Measurements from ENCODE around the gene GAL3ST2. TPM values are rescaled to one million over a fixed set of nuclear protein-coding genes. Genes with fewer than 3 reads are reported as not detected.
"Not testable (repeated sequence)": the region's sequence is repeated elsewhere in the genome, so short reads cannot be mapped to it uniquely, and the experiment has no call there.

GAL3ST2 gene
- polyA plus RNA-seq, 1 experiment: not detected

- Histone ChIP-seq H3K27me3 (ENCODE audit: control insufficient read depth, insufficient read depth, low read length) (peaks cover 11% of the 10 kb centered on the region), H3K4me3 (ENCODE audit: low read depth, low read length) (no peak overlapping the region), H3K36me3 (ENCODE audit: control insufficient read depth, insufficient read depth, low read length) (no peaks in the 10 kb centered on the region)
- no peak for TF ChIP-seq CTCF (IDR thresholded peaks at IDR 0.05; ENCODE audit: insufficient read depth, low read depth, low read length)
- ChIA-PET CTCF (no interaction called here), POLR2A (no interaction called here)
- no peak for DNase-seq (ENCODE audit: low read depth)
Measured at GRCh38 chr2:241802421-241803318, 26.0 kb downstream of the GAL3ST2 start.

GRCh38 chr2:241803387-241804325 lies 27.0 kb downstream of the GAL3ST2 start:
- no peak for TF ChIP-seq CTCF (IDR thresholded peaks at IDR 0.05; ENCODE audit: insufficient read depth, low read depth, low read length)
- CTCF ChIA-PET: interaction anchor here (1.2 kb wide), 1 partner anchor 18 kb away, joined by 3 read pairs; no protein-coding TSS in a partner anchor
- Histone ChIP-seq H3K4me3 (ENCODE audit: low read depth, low read length) (peak overlapping the region; percentile 33), H3K36me3 (ENCODE audit: control insufficient read depth, insufficient read depth, low read length) (no peaks in the 10 kb centered on the region), H3K27me3 (ENCODE audit: control insufficient read depth, insufficient read depth, low read length) (peaks cover 11% of the 10 kb centered on the region)
- DNase-seq (ENCODE audit: low read depth): peak; percentile 1
- POLR2A ChIA-PET: no interaction called here

GRCh38 chr2:241804326-241805229 lies 28.0 kb downstream of the GAL3ST2 start:
- H3K4me3 ChIP-seq (ENCODE audit: low read depth, low read length): no peak overlapping the region; the same call in 1 of the 2 replicates
- no peak for TF ChIP-seq CTCF (IDR thresholded peaks at IDR 0.05; ENCODE audit: insufficient read depth, low read depth, low read length)
- H3K27me3 ChIP-seq (ENCODE audit: control insufficient read depth, insufficient read depth, low read length): peaks cover 11% of the 10 kb centered on the region
- ChIA-PET CTCF (interaction anchor here (1.2 kb wide), 1 partner anchor 19 kb away, joined by 3 read pairs; no protein-coding TSS in a partner anchor), POLR2A (no interaction called here)
- no peaks in the 10 kb centered on the region for H3K36me3 ChIP-seq (ENCODE audit: control insufficient read depth, insufficient read depth, low read length)
- no peak for DNase-seq (ENCODE audit: low read depth)

- peaks cover 11% of the 10 kb centered on the region for H3K27me3 ChIP-seq (ENCODE audit: control insufficient read depth, insufficient read depth, low read length)
- H3K36me3 ChIP-seq (ENCODE audit: control insufficient read depth, insufficient read depth, low read length); H3K4me3 ChIP-seq (ENCODE audit: low read depth, low read length); CTCF ChIA-PET; DNase-seq (ENCODE audit: low read depth); POLR2A ChIA-PET: not testable (repeated sequence)
Measured at GRCh38 chr2:241806217-241806616, 29.6 kb downstream of the GAL3ST2 start.

GRCh38 chr2:241808051-241808720 lies 31.6 kb downstream of the GAL3ST2 start:
- ChIA-PET CTCF (interaction anchor here (0.6 kb wide), 1 partner anchor 44 kb away, joined by 3 read pairs; no protein-coding TSS in a partner anchor), POLR2A (no interaction called here)
- TF ChIP-seq CTCF (IDR thresholded peaks at IDR 0.05; ENCODE audit: insufficient read depth, low read depth, low read length): no peak
- DNase-seq (ENCODE audit: low read depth): no peak
- peaks cover 7% of the 10 kb centered on the region for H3K27me3 ChIP-seq (ENCODE audit: control insufficient read depth, insufficient read depth, low read length)
- no peak overlapping the region for H3K4me3 ChIP-seq (ENCODE audit: low read depth, low read length)
- H3K36me3 ChIP-seq (ENCODE audit: control insufficient read depth, insufficient read depth, low read length): no peaks in the 10 kb centered on the region

Measured in BJ (cell line).